Common myeloid progenitor, CD34-positive (primary cell): ENCODE results near the gene PHYH. TPM values are rescaled to one million over a fixed set of nuclear protein-coding genes. Genes with fewer than 3 reads are reported as not detected.
A peak's percentile ranks its signal among the peaks of the same experiment; 100 is the strongest.

ENCODE experiments used
- CTCF ChIA-PET: fragments of 350-600 bp; sonication (Branson Sonifier 250); formaldehyde crosslinking; loops from one replicate; lab custom pipeline; 2021; ENCODE audit warnings: antibody characterized with exemption; lab: Charles Lee
- POLR2A ChIA-PET: fragments of 350-600 bp; sonication (Branson Sonifier 250); formaldehyde crosslinking; loops from one replicate; lab custom pipeline; 2021; ENCODE audit warnings: antibody characterized with exemption; lab: Charles Lee
- DNase-seq, 3 donors: peaks; one replicate each; pipeline versions ENCODE4 v3.0.0 to v3.0.0-alpha.2; 2013
- H3K27ac ChIP-seq, 2 experiments: 1 replicate in 1 of 2; 2 replicates in 1 of 2; pipeline ENCODE4 v1.7.0; 2013; ENCODE audit warnings: inconsistent platforms in 2 of 2, low read length in 2 of 2, mild to moderate bottlenecking in 2 of 2, low read depth in 1 of 2, moderate library complexity in 1 of 2; ENCODE audit not compliant: severe bottlenecking in 2 of 2, insufficient read depth in 1 of 2, poor library complexity in 1 of 2
- H3K27me3 ChIP-seq, 5 experiments: replicated peaks in 2 of 5; 1 replicate in 3 of 5; 2 replicates in 2 of 5; pipeline versions ENCODE4 v1.6.1 to v1.7.0; 2013; ENCODE audit warnings: low read length in 4 of 5, mild to moderate bottlenecking in 2 of 5, moderate library complexity in 2 of 5, inconsistent platforms in 1 of 5; ENCODE audit not compliant: insufficient read depth in 5 of 5, control insufficient read depth in 4 of 5
- H3K36me3 ChIP-seq, 4 experiments: 1 replicate in 2 of 4; 2 replicates in 2 of 4; pipeline versions ENCODE4 v1.6.1 to v1.7.0; 2013; ENCODE audit warnings: low read length in 3 of 4, control low read depth in 1 of 4, mild to moderate bottlenecking in 1 of 4; ENCODE audit not compliant: control insufficient read depth in 4 of 4, insufficient read depth in 4 of 4
- H3K4me1 ChIP-seq, 4 experiments: 1 replicate in 3 of 4; 2 replicates in 1 of 4; pipeline versions ENCODE4 v1.6.1 to v1.7.1; 2013; ENCODE audit warnings: low read length in 3 of 4, mild to moderate bottlenecking in 3 of 4, control low read depth in 1 of 4, inconsistent platforms in 1 of 4, moderate library complexity in 1 of 4; ENCODE audit not compliant: control insufficient read depth in 4 of 4, insufficient read depth in 4 of 4; ENCODE audit errors: control extremely low read depth in 1 of 4
- H3K4me3 ChIP-seq, 7 experiments: 1 replicate in 4 of 7; 2 replicates in 3 of 7; pipeline versions ENCODE4 v1.5.1 to v1.7.0; 2013; ENCODE audit warnings: mild to moderate bottlenecking in 7 of 7, low read length in 6 of 7, moderate library complexity in 6 of 7, inconsistent platforms in 2 of 7, low read depth in 2 of 7, control low read depth in 1 of 7; ENCODE audit not compliant: insufficient read depth in 4 of 7, control insufficient read depth in 1 of 7; ENCODE audit errors: extremely low read depth in 1 of 7
- H3K9me3 ChIP-seq, 5 experiments: 1 replicate in 4 of 5; 2 replicates in 1 of 5; pipeline versions ENCODE4 v1.6.1 to v1.7.1; 2013; ENCODE audit warnings: low read length in 4 of 5, mild to moderate bottlenecking in 2 of 5, inconsistent platforms in 1 of 5, low read depth in 1 of 5, moderate library complexity in 1 of 5; ENCODE audit not compliant: control insufficient read depth in 4 of 5, insufficient read depth in 2 of 5; ENCODE audit errors: control extremely low read depth in 1 of 5
- WGBS: methylation state at CpG from one replicate; pipeline ENCODE4 v1.1.5; 2013; ENCODE audit not compliant: insufficient coverage; 5-methylcytosine and 5-hydroxymethylcytosine counted together
- polyA plus RNA-seq: library from polyadenylated mRNA; unstranded; fragments of 120-200 nt; gene quantifications from one replicate; pipeline ENCODE4 v1.2.1, GENCODE V29; 2013

PHYH gene
- polyA plus RNA-seq = 25.7 TPM

GRCh38 chr10:13299437-13300287 lies at the start of gene PHYH:
Gene PHYH, minus strand, starts transcription at chr10:13300064. Its CDS starts 22 bp downstream, at chr10:13300042.
- Histone ChIP-seq H3K4me1 (peaks cover 3 to 31% (median 20%) of the 10 kb centered on the region in 4 experiments), H3K36me3 (peaks cover 0 to 3% (median 0%) of the 10 kb centered on the region in 4 experiments), H3K27me3 (no peaks in the 10 kb centered on the region), H3K27ac (peak within 1 kb of the TSS; percentile 7 to 77), H3K9me3 (no peaks in the 10 kb centered on the region), H3K4me3 (peak within 1 kb of the TSS; percentile 57 to 84 (median 73))
- 0% methylated on average over 30 of the region's 88 CpGs for WGBS
- CTCF ChIA-PET = interaction anchor here (1.4 to 3.7 kb wide), 2 partner anchors 27 to 92 kb away, joined by 3 to 12 read pairs; no protein-coding TSS in a partner anchor
- peak; percentile 79 to 89 (median 87) for DNase-seq
- POLR2A ChIA-PET = interaction anchor here (0.6 to 1.1 kb wide), 4 partner anchors 13 to 141 kb away, joined by 3 to 5 read pairs (median 3); no protein-coding TSS in a partner anchor

- H3K9me3 ChIP-seq = no peaks in the 10 kb centered on the region
- ChIA-PET CTCF (no interaction called here), POLR2A (interaction anchor here (0.8 kb wide), 1 partner anchor 46 kb away, joined by 3 read pairs; no protein-coding TSS in a partner anchor)
- under 1% methylated on average over 60 of the region's 65 CpGs for WGBS
- H3K27me3 ChIP-seq = peaks cover 0 to 8% (median 0%) of the 10 kb centered on the region in 5 experiments
- DNase-seq = peak; percentile 77 to 91 (median 90)
- H3K27ac ChIP-seq = peak within 1 kb of the TSS; percentile 74 to 87
- H3K4me1 ChIP-seq = peaks cover 13 to 43% (median 36%) of the 10 kb centered on the region in 4 experiments
- H3K4me3 ChIP-seq = peak within 1 kb of the TSS; percentile 64 to 93 (median 86)
- H3K36me3 ChIP-seq = peaks cover 0 to 7% (median 3%) of the 10 kb centered on the region in 4 experiments
Measured at GRCh38 chr10:13348216-13349017, 48.6 kb upstream of the PHYH start, which contains the start of gene SEPHS1. Gene SEPHS1, minus strand, starts transcription at chr10:13348293. Its CDS starts 3,343 bp downstream, at chr10:13344950.

GRCh38 chr10:13347500-13348156 lies 47.8 kb upstream of the PHYH start:
- CTCF ChIA-PET = no interaction called here

GRCh38 chr10:13347043-13347499 lies 47.2 kb upstream of the PHYH start:
- CTCF ChIA-PET = no interaction called here

More at GRCh38 chr10:13347500-13348156, 47.8 kb upstream of the PHYH start:
- peak; percentile 85 to 94 (median 90) for DNase-seq
- peaks cover 0 to 8% (median 0%) of the 10 kb centered on the region in 5 experiments for H3K27me3 ChIP-seq
- H3K36me3 ChIP-seq = peaks cover 0 to 12% (median 3%) of the 10 kb centered on the region in 4 experiments
- H3K4me1 ChIP-seq = peaks cover 13 to 43% (median 36%) of the 10 kb centered on the region in 4 experiments
- peak overlapping the region; percentile 50 to 93 (median 86) for H3K4me3 ChIP-seq
- peak overlapping the region; percentile 74 to 87 for H3K27ac ChIP-seq
- POLR2A ChIA-PET = no interaction called here
- 0% methylated on average over 52 of the region's 109 CpGs for WGBS
- H3K9me3 ChIP-seq = no peaks in the 10 kb centered on the region

GRCh38 chr10:13346283-13347042 lies 46.6 kb upstream of the PHYH start:
- Histone ChIP-seq H3K4me1 (peaks cover 13 to 42% (median 34%) of the 10 kb centered on the region in 4 experiments), H3K9me3 (no peaks in the 10 kb centered on the region), H3K4me3 (peak overlapping the region in 6 of 7 experiments; percentile 70 to 92 (median 86)), H3K27ac (peak overlapping the region; percentile 74 to 87), H3K36me3 (peaks cover 0 to 14% (median 3%) of the 10 kb centered on the region in 4 experiments), H3K27me3 (peaks cover 0 to 7% (median 0%) of the 10 kb centered on the region in 5 experiments)
- peak in 2 of 3 donors; percentile 7 to 22 for DNase-seq
- POLR2A ChIA-PET = no interaction called here
- CTCF ChIA-PET = no interaction called here
- 76% methylated on average over 13 of the region's 18 CpGs for WGBS

More at GRCh38 chr10:13347043-13347499, 47.2 kb upstream of the PHYH start:
- Histone ChIP-seq H3K27me3 (peaks cover 0 to 7% (median 0%) of the 10 kb centered on the region in 5 experiments), H3K9me3 (no peaks in the 10 kb centered on the region), H3K36me3 (peaks cover 0 to 14% (median 3%) of the 10 kb centered on the region in 4 experiments), H3K27ac (peak overlapping the region; percentile 74 to 87), H3K4me3 (peak overlapping the region; percentile 50 to 92 (median 86)), H3K4me1 (peaks cover 13 to 43% (median 36%) of the 10 kb centered on the region in 4 experiments)
- WGBS = 0% methylated on average over 37 of the region's 47 CpGs
- DNase-seq = peak; percentile 27 to 62 (median 49)
- POLR2A ChIA-PET = no interaction called here
